Myocyte (in vitro differentiated cells): ENCODE measurements around the gene KRT71. TPM values are rescaled to one million over a fixed set of nuclear protein-coding genes. Genes with fewer than 3 reads are reported as not detected.
A peak's percentile ranks its signal among the peaks of the same experiment; 100 is the strongest.

ENCODE experiments used
- DNase-seq: peaks from one replicate; pipeline ENCODE4 v3.0.0-alpha.2; 2012; ENCODE audit warnings: low read depth
- total RNA-seq: library from RNA; depleted of rRNA; stranded (reverse); fragments of >200 nt; gene quantifications from 2 replicates; pipeline ENCODE4 v1.2.3, GENCODE V29; 2014

KRT71 gene
- total RNA-seq, 1 donor from 2014 or later = not detected

- DNase-seq = peak; percentile 97
Measured at GRCh38 chr12:52521568-52522266, 31.2 kb downstream of the KRT71 start.

GRCh38 chr12:52521175-52521567 lies 31.8 kb downstream of the KRT71 start:
- no peak for DNase-seq

DNA sequence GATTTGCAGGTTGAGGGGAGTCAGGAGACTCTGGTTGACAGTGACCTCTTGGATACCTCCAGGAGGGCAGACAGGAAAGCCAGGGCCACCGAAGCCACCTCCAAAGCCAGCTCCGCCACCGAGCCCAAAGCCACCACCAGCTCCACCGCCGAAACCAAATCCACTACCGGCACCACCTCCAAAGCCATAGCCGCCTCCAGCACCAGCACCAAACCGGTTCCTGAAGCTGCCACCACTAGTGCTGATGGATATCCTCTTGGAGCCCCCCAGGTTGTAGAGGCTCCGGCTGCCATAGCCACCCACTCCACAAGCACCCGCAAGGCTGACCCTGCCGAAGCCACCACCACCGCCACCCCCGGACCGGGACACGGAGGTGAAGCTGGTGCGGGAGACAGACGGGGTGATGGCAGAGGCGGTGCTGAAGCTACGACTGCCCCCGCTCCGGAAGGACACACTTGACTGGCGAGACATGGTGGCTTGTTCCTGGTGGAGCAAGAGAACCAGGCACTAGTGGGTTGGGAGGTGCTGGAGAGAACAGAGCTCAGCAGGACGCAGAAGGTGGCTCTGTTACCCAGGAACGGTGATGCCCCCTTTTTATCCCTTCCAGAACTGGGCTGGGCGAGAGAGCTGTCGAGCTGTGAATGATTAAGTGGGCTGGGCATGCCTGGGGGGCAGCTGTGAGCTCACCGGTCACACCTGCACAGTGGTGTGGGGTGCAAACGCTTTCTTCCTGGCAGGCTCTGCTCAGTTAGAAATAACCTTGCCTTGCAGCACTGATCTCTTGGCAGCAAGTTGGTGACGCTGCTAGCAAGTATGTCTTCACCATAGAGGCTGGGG lies 32.9 kb downstream of the KRT71 start, which contains the start of gene KRT5:
Gene KRT5, minus strand, starts transcription at position 569 of the 837 bp plus-strand sequence. Its CDS starts 98 bp downstream, at position 471.
- DNase-seq = no peak

DNA sequence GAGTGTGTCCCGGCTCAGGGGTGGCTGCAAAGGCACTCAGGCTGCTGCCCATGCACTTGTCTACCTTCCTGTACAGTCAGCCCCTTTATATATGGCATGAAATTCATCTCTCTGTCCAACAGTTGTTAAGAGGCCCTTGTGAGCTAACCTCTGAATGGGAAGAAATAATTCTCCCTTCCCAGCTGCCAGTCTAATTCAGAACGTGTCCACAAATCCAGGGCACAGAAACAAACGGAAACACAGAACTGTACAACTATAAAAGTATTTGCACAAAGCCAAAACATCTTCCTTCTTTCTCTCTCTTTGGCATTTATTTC lies 33.6 kb downstream of the KRT71 start:
- DNase-seq = no peak

GRCh38 chr12:52518574-52519386 lies 34.2 kb downstream of the KRT71 start:
- DNase-seq = no peak

DNA sequence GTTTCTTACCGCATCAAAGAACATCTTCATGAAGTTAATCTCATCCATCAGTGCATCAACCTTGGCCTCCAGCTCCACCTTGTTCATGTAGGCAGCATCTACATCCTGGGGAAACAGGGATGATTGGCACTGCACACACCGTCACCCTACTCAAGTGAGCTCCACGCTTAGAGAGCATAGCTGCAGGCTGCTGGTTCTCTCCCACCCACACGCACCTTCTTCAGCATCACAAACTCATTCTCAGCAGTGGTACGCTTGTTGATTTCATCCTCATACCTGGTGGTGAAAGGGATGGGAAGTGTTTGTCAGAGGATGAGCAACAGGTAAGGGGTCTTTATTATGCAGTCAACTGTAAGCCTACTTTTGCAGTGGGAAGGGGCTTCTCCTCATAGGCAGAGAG lies 35.1 kb downstream of the KRT71 start:
- DNase-seq = no peak

DNA sequence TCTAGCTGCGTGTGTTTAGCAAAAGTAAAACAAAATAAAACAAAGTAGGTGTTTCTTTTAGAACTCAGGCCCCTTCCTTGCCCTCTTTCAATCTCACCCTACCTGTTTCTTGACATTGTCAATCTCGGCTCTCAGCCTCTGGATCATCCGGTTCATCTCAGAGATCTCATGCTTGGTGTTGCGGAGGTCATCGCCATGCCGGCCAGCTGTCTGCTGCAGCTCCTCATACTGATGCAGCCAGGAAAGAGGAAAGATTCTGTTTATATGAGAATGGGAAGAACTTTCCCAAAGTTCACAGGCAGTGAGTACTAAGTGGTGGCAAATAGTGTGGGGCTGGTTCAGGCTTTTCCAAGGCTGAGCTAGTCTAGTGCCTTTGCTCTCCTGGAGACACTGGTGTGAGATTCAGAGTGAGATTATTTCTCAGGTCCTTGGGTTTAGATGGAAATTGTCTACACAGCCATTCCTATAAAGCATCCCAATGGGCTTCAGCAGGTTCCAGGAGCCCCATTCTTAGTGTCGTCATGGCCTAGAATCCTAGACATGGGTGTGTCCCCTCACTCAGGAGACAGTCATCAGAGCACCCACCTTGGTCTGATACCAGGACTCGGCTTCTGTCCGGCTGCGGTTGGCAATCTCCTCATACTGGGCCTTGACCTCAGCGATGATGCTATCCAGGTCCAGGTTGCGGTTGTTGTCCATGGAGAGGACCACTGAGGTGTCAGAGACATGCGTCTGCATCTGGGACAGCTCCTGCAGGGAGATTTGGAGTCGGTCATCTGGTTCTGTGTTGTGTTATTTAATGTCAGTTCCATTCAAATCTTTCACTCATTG lies 35.7 kb downstream of the KRT71 start:
- DNase-seq = no peak

GRCh38 chr12:52515927-52516831 lies 36.8 kb downstream of the KRT71 start:
- DNase-seq = no peak

GRCh38 chr12:52515319-52515646 lies 37.7 kb downstream of the KRT71 start:
- no peak for DNase-seq

- no peak for DNase-seq
Measured at GRCh38 chr12:52514471-52515318, 38.2 kb downstream of the KRT71 start.

GRCh38 chr12:52513736-52514135 lies 39.2 kb downstream of the KRT71 start:
- no peak for DNase-seq

GRCh38 chr12:52508211-52508610 lies 44.7 kb downstream of the KRT71 start:
- no peak for DNase-seq

GRCh38 chr12:52506858-52507715 lies 45.9 kb downstream of the KRT71 start:
- peak; percentile 90 for DNase-seq

GRCh38 chr12:52502877-52503276 lies 50.1 kb downstream of the KRT71 start:
- DNase-seq = no peak

DNA sequence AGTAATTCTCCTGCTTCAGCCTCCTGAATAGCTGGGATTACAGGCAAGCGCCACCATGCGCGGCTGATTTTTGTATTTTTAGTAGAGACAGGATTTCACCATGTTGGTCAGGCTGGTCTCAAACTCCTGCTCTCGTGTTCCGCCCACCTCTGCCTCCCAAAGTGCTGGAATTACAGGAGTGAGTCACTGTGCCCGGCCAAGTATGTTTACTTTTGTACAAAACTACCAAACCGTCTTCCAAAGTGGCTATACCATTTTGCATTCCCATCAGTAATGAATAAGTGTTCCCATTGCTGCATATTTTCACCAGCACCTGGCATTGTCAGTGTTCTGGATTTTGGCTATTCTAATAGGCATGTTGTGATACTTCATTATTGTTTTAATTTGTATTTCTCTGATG lies 51.5 kb downstream of the KRT71 start:
- no peak for DNase-seq

DNA sequence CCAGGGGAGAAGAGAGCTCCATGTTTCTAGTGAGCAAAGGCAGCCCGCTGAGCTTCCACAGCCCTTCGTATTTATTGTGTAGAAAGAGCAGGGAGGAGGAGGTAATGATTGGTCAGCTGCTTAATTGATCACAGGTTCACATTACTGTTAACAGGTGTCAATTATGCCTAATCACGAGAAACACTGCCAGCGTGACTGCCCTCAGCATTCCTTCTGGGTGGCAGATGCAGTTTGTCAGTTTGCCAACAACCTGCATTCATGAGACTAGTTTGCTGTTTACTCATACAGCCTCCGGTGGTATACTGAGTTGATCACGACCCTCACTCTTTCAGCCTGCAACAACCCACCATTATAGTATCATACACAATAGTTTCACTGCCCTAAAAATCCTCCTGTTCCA lies 52.4 kb downstream of the KRT71 start:
- DNase-seq = peak; percentile 60

- DNase-seq = no peak
Measured at GRCh38 chr12:52499806-52500560, 53.0 kb downstream of the KRT71 start.
